K562 (cell line): Measurements from ENCODE around the gene FBRS. TPM values are rescaled to one million over a fixed set of nuclear protein-coding genes. Genes with fewer than 3 reads are reported as not detected.

Experiments used
- ATAC-seq: fragments of 200-7000 bp; cut with Tn5 transposase; 3 replicates; pipeline ENCODE4 v1.9.1; 2020; ENCODE audit warnings: moderate library complexity
- BruUV-seq: library from RNA; stranded (reverse); fragments of 400-500 nt; replicated peaks from 2 replicates; lab custom pipeline; 2021; lab: Mats Ljungman, UMichigan
- CTCF ChIA-PET: fragments of 300-600 bp; formaldehyde crosslinking; extraction: SDS; loops from one replicate; lab custom pipeline; 2021; ENCODE audit warnings: low intra/inter-chr PET ratio; lab: Yijun Ruan, JAX
- POLR2A ChIA-PET: fragments of 300-600, 350-650 bp; sonication (Branson Sonifier 250); formaldehyde crosslinking; extraction: SDS; loops from one replicate; lab custom pipeline; 2021; ENCODE audit warnings: antibody characterized with exemption, inconsistent platforms; lab: Yijun Ruan, JAX
- DNase-seq, 4 experiments: peaks; one replicate each; pipeline versions ENCODE4 v3.0.0 to v3.0.0-alpha.2; 2011 to 2018; ENCODE audit warnings: low spot score in 3 of 4, mixed read lengths in 3 of 4; ENCODE audit errors: extremely low read depth in 1 of 4
- FAIRE-seq: peaks from 2 replicates; lab custom pipeline; 2011; peaks lifted over from hg19 to GRCh38; lab: Jason Lieb, UNC
- H2AFZ ChIP-seq: 2 replicates; pipeline ENCODE4 v1.6.0; 2011; ENCODE audit warnings: low read depth, low read length, control low read depth, inconsistent platforms
- H3K27ac ChIP-seq: fragments of 200-600 bp; 3 replicates; pipeline ENCODE4 v1.8.0; 2011; ENCODE audit warnings: low read depth, mild to moderate bottlenecking, control low read depth, inconsistent platforms, low read length, moderate library complexity, mixed read lengths; ENCODE audit errors: extremely low read depth
- H3K27me3 ChIP-seq, 2 experiments: fragments of 300-600 bp in 1 of 2; 2 replicates in 1 of 2; 3 replicates in 1 of 2; pipeline versions ENCODE4 v1.6.0 to v1.8.0; 2011; ENCODE audit warnings: inconsistent platforms in 2 of 2, low read length in 2 of 2, mild to moderate bottlenecking in 1 of 2, mixed read lengths in 1 of 2, moderate library complexity in 1 of 2; ENCODE audit not compliant: control insufficient read depth in 2 of 2, insufficient read depth in 2 of 2
- H3K36me3 ChIP-seq: fragments of 300-600 bp; 3 replicates; pipeline ENCODE4 v1.8.0; 2011; ENCODE audit warnings: mild to moderate bottlenecking, low read length, inconsistent platforms; ENCODE audit not compliant: control insufficient read depth, insufficient read depth
- H3K4me1 ChIP-seq, 2 experiments: fragments of 200-600 bp in 1 of 2; replicated peaks in 1 of 2; 2 replicates in 1 of 2; 3 replicates in 1 of 2; pipeline versions ENCODE4 v1.5.1 to v1.8.0; 2011; ENCODE audit warnings: inconsistent platforms in 2 of 2, low read length in 2 of 2, mild to moderate bottlenecking in 1 of 2, mixed read lengths in 1 of 2, moderate library complexity in 1 of 2; ENCODE audit not compliant: control insufficient read depth in 2 of 2, insufficient read depth in 2 of 2
- H3K4me2 ChIP-seq: 2 replicates; pipeline ENCODE4 v1.6.1; 2011; ENCODE audit warnings: low read length, control low read depth, inconsistent platforms, mixed read lengths; ENCODE audit not compliant: insufficient read depth
- H3K4me3 ChIP-seq: fragments of 200-600 bp; sonication (generic), shearing (Covaris generic); 2 replicates; pipeline ENCODE4 v1.5.1; 2016; ENCODE audit warnings: control low read depth, inconsistent platforms
- H3K79me2 ChIP-seq: fragments of 200-600 bp; 3 replicates; pipeline ENCODE4 v1.8.0; 2011; ENCODE audit warnings: low read length, inconsistent platforms; ENCODE audit not compliant: control insufficient read depth, insufficient read depth
- H3K9ac ChIP-seq, 2 experiments: 2 replicates each; pipeline versions ENCODE4 v1.6.0 to v1.6.1; 2011; ENCODE audit warnings: low read depth in 2 of 2, low read length in 2 of 2, control low read depth in 1 of 2, inconsistent platforms in 1 of 2, mild to moderate bottlenecking in 1 of 2, mixed read lengths in 1 of 2; ENCODE audit not compliant: insufficient read depth in 1 of 2
- H3K9me1 ChIP-seq: one replicate; pipeline ENCODE4 v1.6.0; 2011; ENCODE audit warnings: inconsistent platforms, mild to moderate bottlenecking, low read length, moderate library complexity; ENCODE audit not compliant: control insufficient read depth, insufficient read depth
- H3K9me3 ChIP-seq: replicated peaks from 2 replicates; pipeline ENCODE4 v1.5.1; 2011; ENCODE audit warnings: low read depth, low read length, inconsistent platforms; ENCODE audit not compliant: control insufficient read depth, insufficient read depth
- H4K20me1 ChIP-seq: replicated peaks from 2 replicates; pipeline ENCODE4 v1.6.1; 2011; ENCODE audit warnings: low read length, inconsistent platforms, mixed read lengths; ENCODE audit not compliant: control insufficient read depth, insufficient read depth
- POLR2G ChIP-seq: fragments of 200-400 bp; formaldehyde crosslinking; IDR thresholded peaks from 2 replicates; pipeline ENCODE4 v1.6.1; 2017; ENCODE audit warnings: low read depth, mild to moderate bottlenecking, antibody characterized with exemption, low read length, moderate library complexity
- WGBS: fragments of 100-300 bp; shearing (Covaris generic); methylation state at CpG from one replicate; pipeline ENCODE4 v1.1.6; 2016; ENCODE audit warnings: low coverage, mixed read lengths; ENCODE audit not compliant: insufficient coverage; ENCODE audit errors: missing lambda C conversion rate; 5-methylcytosine and 5-hydroxymethylcytosine counted together
- in situ Hi-C: fragments of 300-500 bp; cut with MboI; formaldehyde crosslinking; loops from 4 replicates; pipeline ENCODE4 v1.15.0; 2018; ENCODE audit warnings: inconsistent platforms, mixed read lengths
- intact Hi-C: fragments of 100-400 bp; cut with micrococcal nuclease; formaldehyde crosslinking; loops from 2 replicates; pipeline ENCODE4 v1.14.2; 2022
- polyA plus RNA-seq, 8 experiments: library from polyadenylated mRNA; depleted of rRNA in 4 of 8; stranded (reverse) in 5 of 8; unstranded in 3 of 8; fragments of >200 nt; fragmentation: Nextera tagmentation in 2 of 8; fragmentation: Illumina TruSeq in 1 of 8; extraction: Ambion mirVana in 2 of 8; extraction: Trizol in 1 of 8; gene quantifications; 2 replicates each; pipeline versions ENCODE4 v1.2.1 to v1.2.3, GENCODE V29; 2011 to 2014; ENCODE audit warnings: inconsistent platforms in 1 of 8, missing spikeins in 1 of 8
- total RNA-seq, 7 experiments: library from RNA; depleted of rRNA in 6 of 7; stranded (reverse); fragments of >200 nt in 6 of 7; fragmentation: Illumina TruSeq in 2 of 7; extraction: Trizol in 2 of 7; gene quantifications; 2 replicates each; pipeline versions ENCODE4 v1.2.1 to v1.2.3, GENCODE V29; 2011 to 2021; ENCODE audit warnings: low replicate concordance in 1 of 7
- TF ChIP-seq, protein P1 (sequence below), 2 experiments: fragments of 450-650 bp; IDR thresholded peaks; 2 replicates each; pipeline ENCODE4 v1.6.1; 2018; ENCODE audit warnings: mild to moderate bottlenecking in 2 of 2, low read depth in 1 of 2; ENCODE audit not compliant: partially characterized antibody in 2 of 2

Gene FBRS
- total and polyA plus RNA-seq, 9 of the 15 experiments (the other 6 are each of a cell fraction or from before 2014, with no cell fraction given): 0.32 to 59.5 (median 13.1) TPM

DNA sequence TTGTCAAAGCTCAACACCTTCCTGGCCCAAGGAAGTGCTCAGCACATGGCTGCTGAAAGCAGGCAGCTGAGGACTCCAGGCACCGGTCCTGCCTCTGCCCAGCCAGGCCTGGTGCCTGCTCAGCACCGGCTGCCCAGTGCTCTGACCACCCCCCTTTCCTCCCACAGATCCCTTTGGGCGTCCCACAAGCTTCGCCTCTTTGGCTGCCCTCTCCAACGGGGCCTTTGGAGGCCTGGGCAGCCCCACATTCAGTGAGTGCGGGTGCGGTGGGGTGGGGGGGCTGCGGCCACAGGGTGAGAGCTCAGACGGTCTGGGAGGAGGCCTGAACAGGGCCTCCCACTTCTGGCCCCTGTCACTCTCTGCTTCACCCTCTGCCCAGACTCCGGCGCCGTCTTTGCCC is 10.2 kb downstream of the FBRS start:
- Histone ChIP-seq H3K4me2 (no peak overlapping the region), H3K9me3 (no peaks in the 10 kb centered on the region), H3K79me2 (peaks cover 6% of the 10 kb centered on the region), H3K9me1 (no peaks in the 10 kb centered on the region), H3K4me3 (no peak overlapping the region), H3K27me3 (no peaks in the 10 kb centered on the region), H3K27ac (no peak overlapping the region), H3K4me1 (peaks cover 0 to 23% of the 10 kb centered on the region in 2 experiments; a peak in 2 of 5 replicates), H2AFZ (no peak overlapping the region), H3K36me3 (peaks cover 72% of the 10 kb centered on the region; the same call in 2 of the 3 replicates), H4K20me1 (0 out of 2 replicates have a peak, but pooled peaks cover 7% of the 10 kb centered on the region), H3K9ac (0 out of 4 replicates have a peak overlapping the region, but pooled peaks of 1 of the 2 experiments have one; percentile 56)
- in situ Hi-C loops: no loop called here
- no peak for ATAC-seq
- ChIA-PET CTCF (no interaction called here), POLR2A (interaction anchor here (0.7 kb wide), 1 partner anchor 297 kb away, joined by 4 read pairs; no protein-coding TSS in a partner anchor)
- no TSS peak for BruUV-seq
- FAIRE-seq: no peak
- intact Hi-C loops: no loop called here
- DNase-seq: peak in 1 of 4 experiments; percentile 7
- TF ChIP-seq POLR2G: peak; percentile 60
- TF ChIP-seq, protein P1, sequence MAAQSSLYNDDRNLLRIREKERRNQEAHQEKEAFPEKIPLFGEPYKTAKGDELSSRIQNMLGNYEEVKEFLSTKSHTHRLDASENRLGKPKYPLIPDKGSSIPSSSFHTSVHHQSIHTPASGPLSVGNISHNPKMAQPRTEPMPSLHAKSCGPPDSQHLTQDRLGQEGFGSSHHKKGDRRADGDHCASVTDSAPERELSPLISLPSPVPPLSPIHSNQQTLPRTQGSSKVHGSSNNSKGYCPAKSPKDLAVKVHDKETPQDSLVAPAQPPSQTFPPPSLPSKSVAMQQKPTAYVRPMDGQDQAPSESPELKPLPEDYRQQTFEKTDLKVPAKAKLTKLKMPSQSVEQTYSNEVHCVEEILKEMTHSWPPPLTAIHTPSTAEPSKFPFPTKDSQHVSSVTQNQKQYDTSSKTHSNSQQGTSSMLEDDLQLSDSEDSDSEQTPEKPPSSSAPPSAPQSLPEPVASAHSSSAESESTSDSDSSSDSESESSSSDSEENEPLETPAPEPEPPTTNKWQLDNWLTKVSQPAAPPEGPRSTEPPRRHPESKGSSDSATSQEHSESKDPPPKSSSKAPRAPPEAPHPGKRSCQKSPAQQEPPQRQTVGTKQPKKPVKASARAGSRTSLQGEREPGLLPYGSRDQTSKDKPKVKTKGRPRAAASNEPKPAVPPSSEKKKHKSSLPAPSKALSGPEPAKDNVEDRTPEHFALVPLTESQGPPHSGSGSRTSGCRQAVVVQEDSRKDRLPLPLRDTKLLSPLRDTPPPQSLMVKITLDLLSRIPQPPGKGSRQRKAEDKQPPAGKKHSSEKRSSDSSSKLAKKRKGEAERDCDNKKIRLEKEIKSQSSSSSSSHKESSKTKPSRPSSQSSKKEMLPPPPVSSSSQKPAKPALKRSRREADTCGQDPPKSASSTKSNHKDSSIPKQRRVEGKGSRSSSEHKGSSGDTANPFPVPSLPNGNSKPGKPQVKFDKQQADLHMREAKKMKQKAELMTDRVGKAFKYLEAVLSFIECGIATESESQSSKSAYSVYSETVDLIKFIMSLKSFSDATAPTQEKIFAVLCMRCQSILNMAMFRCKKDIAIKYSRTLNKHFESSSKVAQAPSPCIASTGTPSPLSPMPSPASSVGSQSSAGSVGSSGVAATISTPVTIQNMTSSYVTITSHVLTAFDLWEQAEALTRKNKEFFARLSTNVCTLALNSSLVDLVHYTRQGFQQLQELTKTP (IDR thresholded peaks at IDR 0.05; ENCODE audit: low read depth in 1 of 2, partially characterized antibody in 2 of 2): no peak
- WGBS: 93% methylated on average over 7 of the region's 12 CpGs
